ENCODE data around the gene APBB2.

- TF ChIP-seq CTCF (IDR thresholded peaks at IDR 0.05), result no peak
- TF ChIP-seq EZH2 (IDR thresholded peaks at IDR 0.05; ENCODE audit: borderline replicate concordance, insufficient read depth, low read depth, low read length, poor library complexity, severe bottlenecking), result no peak
These were observed 373.9 kb downstream of the APBB2 start for GRCh38 chr4:40840255-40840984.
